ENCODE measurements around the gene TMIGD1. TPM values are rescaled to one million over a fixed set of nuclear protein-coding genes. Genes with fewer than 3 reads are reported as not detected.

TMIGD1 gene
- polyA plus RNA-seq, 1 donor from 2014 or later = not detected

Other genes with a start within 250 kb of the TMIGD1 start
- 40.8 TPM for gene NSRP1, start 217.2 kb downstream of the TMIGD1 start, polyA plus RNA-seq
- gene SLC6A4, start 98.4 kb downstream of the TMIGD1 start, polyA plus RNA-seq = 0.13 TPM
- gene BLMH, start 42.1 kb downstream of the TMIGD1 start, polyA plus RNA-seq = 7.0 TPM
- 2.3 TPM for gene CPD, start 44.9 kb upstream of the TMIGD1 start, polyA plus RNA-seq
- 50.0 TPM for gene GOSR1, start 143.4 kb upstream of the TMIGD1 start, polyA plus RNA-seq